HepG2 (cell line): Measurements from ENCODE around the gene PLXND1. TPM values are rescaled to one million over a fixed set of nuclear protein-coding genes. Genes with fewer than 3 reads are reported as not detected.

Experiments used
- CBFB ChIP-seq: sonication (generic); formaldehyde crosslinking; IDR thresholded peaks from 2 replicates; pipeline ENCODE4 v1.4.0; 2020; ENCODE audit warnings: missing genetic modification reagents
- ELK4 ChIP-seq: sonication (generic); formaldehyde crosslinking; IDR thresholded peaks from 2 replicates; pipeline ENCODE4 v1.9.0; 2021; ENCODE audit warnings: missing genetic modification reagents, borderline replicate concordance
- ETV6 ChIP-seq: sonication (generic); formaldehyde crosslinking; conservative IDR thresholded peaks from 2 replicates; pipeline ENCODE4 v1.4.0; 2020; ENCODE audit warnings: missing genetic modification reagents
- FLYWCH1 ChIP-seq: sonication (generic); formaldehyde crosslinking; IDR thresholded peaks from 2 replicates; pipeline ENCODE4 v1.8.1; 2023; ENCODE audit warnings: mild to moderate bottlenecking, missing genetic modification reagents
- HCFC1 ChIP-seq: fragments of 150-350 bp; IDR thresholded peaks from 2 replicates; pipeline ENCODE4 v1.6.1; 2014; ENCODE audit warnings: low read depth, low read length
- MATR3 ChIP-seq: sonication (generic); formaldehyde crosslinking; IDR thresholded peaks from 2 replicates; pipeline ENCODE4 v1.4.0; 2020; ENCODE audit warnings: missing genetic modification reagents
- MIXL1 ChIP-seq: IDR thresholded peaks from 2 replicates; pipeline ENCODE4 v1.6.1; 2016
- NCOR1 ChIP-seq: fragments of 200-600 bp; sonication (generic); IDR thresholded peaks from 2 replicates; pipeline ENCODE4 v1.7.0; 2017; ENCODE audit warnings: antibody characterized with exemption, low read length, borderline replicate concordance
- NPAS2 ChIP-seq: sonication (generic); formaldehyde crosslinking; IDR thresholded peaks from 2 replicates; pipeline ENCODE4 v1.8.0; 2022; ENCODE audit warnings: mild to moderate bottlenecking, missing genetic modification reagents, borderline replicate concordance
- PAX8 ChIP-seq: sonication (generic); formaldehyde crosslinking; IDR thresholded peaks from 2 replicates; pipeline ENCODE4 v1.8.0; 2022; ENCODE audit warnings: mild to moderate bottlenecking, missing genetic modification reagents, borderline replicate concordance
- SRSF1 ChIP-seq: fragments of 200-400 bp; formaldehyde crosslinking; optimal IDR thresholded peaks from 2 replicates; pipeline ENCODE3; 2017; ENCODE audit warnings: mild to moderate bottlenecking, low read depth, low read length, moderate library complexity
- TBX2 ChIP-seq: sonication (generic); formaldehyde crosslinking; IDR thresholded peaks from 2 replicates; pipeline ENCODE4 v1.5.0; 2020; ENCODE audit warnings: missing genetic modification reagents, mild to moderate bottlenecking, borderline replicate concordance
- ZFAT ChIP-seq: sonication (generic); formaldehyde crosslinking; conservative IDR thresholded peaks from 2 replicates; pipeline ENCODE4 v1.8.1; 2023; ENCODE audit warnings: missing genetic modification reagents, inconsistent platforms
- ZNF160 ChIP-seq: sonication (generic); formaldehyde crosslinking; IDR thresholded peaks from 2 replicates; pipeline ENCODE4 v1.8.0; 2022; ENCODE audit warnings: mild to moderate bottlenecking, inconsistent platforms, missing genetic modification reagents
- ZNF253 ChIP-seq: sonication (generic); formaldehyde crosslinking; IDR thresholded peaks from 2 replicates; pipeline ENCODE4 v1.8.0; 2022; ENCODE audit warnings: mild to moderate bottlenecking, missing genetic modification reagents, borderline replicate concordance
- ZNF296 ChIP-seq: sonication (generic); formaldehyde crosslinking; conservative IDR thresholded peaks from 2 replicates; pipeline ENCODE4 v1.5.0; 2020; ENCODE audit warnings: mild to moderate bottlenecking, missing genetic modification reagents
- ZNF572 ChIP-seq: sonication (generic); formaldehyde crosslinking; IDR thresholded peaks from 2 replicates; pipeline ENCODE4 v1.5.1; 2020; ENCODE audit warnings: mild to moderate bottlenecking, missing genetic modification reagents
- ZNF576 ChIP-seq: sonication (generic); formaldehyde crosslinking; IDR thresholded peaks from 2 replicates; pipeline ENCODE4 v1.4.0; 2020; ENCODE audit warnings: mild to moderate bottlenecking, missing genetic modification reagents
- ZNF747 ChIP-seq: sonication (generic); formaldehyde crosslinking; IDR thresholded peaks from 2 replicates; pipeline ENCODE4 v1.8.1; 2023; ENCODE audit warnings: missing genetic modification reagents, mild to moderate bottlenecking, borderline replicate concordance
- ZSCAN12 ChIP-seq: sonication (generic); formaldehyde crosslinking; IDR thresholded peaks from 2 replicates; pipeline ENCODE4 v1.9.0; 2021; ENCODE audit warnings: mild to moderate bottlenecking, missing genetic modification reagents
- polyA plus RNA-seq, 8 experiments: library from polyadenylated mRNA; depleted of rRNA in 3 of 8; stranded (reverse) in 7 of 8; unstranded in 1 of 8; fragments of >200 nt; fragmentation: Illumina TruSeq in 4 of 8; extraction: Trizol in 4 of 8; gene quantifications; 2 replicates each; pipeline versions ENCODE4 v1.2.1 to v1.2.3, GENCODE V29; 2011 to 2016; ENCODE audit warnings: low read depth in 4 of 8, missing spikeins in 1 of 8, mixed read lengths in 1 of 8; ENCODE audit not compliant: insufficient read depth in 1 of 8
- total RNA-seq, 5 experiments: library from RNA; depleted of rRNA; stranded (reverse); fragments of >200 nt; fragmentation: Illumina TruSeq; extraction: Trizol; gene quantifications; 2 replicates each; pipeline ENCODE4 v1.2.3, GENCODE V29; 2016; ENCODE audit warnings: low read depth in 1 of 5
- TF ChIP-seq, protein P1 (sequence below): sonication (generic); formaldehyde crosslinking; IDR thresholded peaks from 2 replicates; pipeline ENCODE4 v1.9.0; 2022; ENCODE audit warnings: missing genetic modification reagents, mild to moderate bottlenecking, borderline replicate concordance
- TF ChIP-seq, protein P2 (sequence below): sonication (generic); formaldehyde crosslinking; IDR thresholded peaks from 2 replicates; pipeline ENCODE4 v1.4.0; 2020; ENCODE audit warnings: missing genetic modification reagents, mild to moderate bottlenecking, borderline replicate concordance
- TF ChIP-seq, protein P3 (sequence below): sonication (generic); formaldehyde crosslinking; conservative IDR thresholded peaks from 2 replicates; pipeline ENCODE4 v1.4.0; 2020; ENCODE audit warnings: missing genetic modification reagents

Gene PLXND1
- total and polyA plus RNA-seq, 2 of the 13 experiments (the other 11 are each of a cell fraction or from before 2014, with no cell fraction given), result 15.9 to 42.0 TPM

GRCh38 chr3:129596194-129597086 lies 10.0 kb downstream of the PLXND1 start (continued):
- TF ChIP-seq FLYWCH1 (CRISPR knock-in tag), result no peak
- TF ChIP-seq ZNF296 (CRISPR knock-in tag), result 0 out of 2 replicates have a peak, but pooled peaks have one; percentile 60
- no peak for TF ChIP-seq ZNF576
- TF ChIP-seq MIXL1, result no peak; the same call in 1 of the 2 replicates
- TF ChIP-seq ZNF747 (CRISPR knock-in tag), result peak; percentile 28; the same call in 1 of the 2 replicates
- TF ChIP-seq ZNF160 (CRISPR knock-in tag), result peak; percentile 65; the same call in 1 of the 2 replicates
- peak; percentile 43 for TF ChIP-seq SRSF1
- no peak; the same call in none of the 2 replicates for TF ChIP-seq CBFB (CRISPR knock-in tag)
- no peak for TF ChIP-seq MATR3 (CRISPR knock-in tag)
- TF ChIP-seq ZNF253 (CRISPR knock-in tag), result no peak
- TF ChIP-seq ELK4 (CRISPR knock-in tag), result no peak
- no peak for TF ChIP-seq HCFC1
- TF ChIP-seq ETV6 (CRISPR knock-in tag), result 0 out of 2 replicates have a peak, but pooled peaks have one; percentile 49
- peak; percentile 16; the same call in 1 of the 2 replicates for TF ChIP-seq NCOR1
- peak; percentile 91 for TF ChIP-seq TBX2 (CRISPR knock-in tag)
- TF ChIP-seq, protein P1, sequence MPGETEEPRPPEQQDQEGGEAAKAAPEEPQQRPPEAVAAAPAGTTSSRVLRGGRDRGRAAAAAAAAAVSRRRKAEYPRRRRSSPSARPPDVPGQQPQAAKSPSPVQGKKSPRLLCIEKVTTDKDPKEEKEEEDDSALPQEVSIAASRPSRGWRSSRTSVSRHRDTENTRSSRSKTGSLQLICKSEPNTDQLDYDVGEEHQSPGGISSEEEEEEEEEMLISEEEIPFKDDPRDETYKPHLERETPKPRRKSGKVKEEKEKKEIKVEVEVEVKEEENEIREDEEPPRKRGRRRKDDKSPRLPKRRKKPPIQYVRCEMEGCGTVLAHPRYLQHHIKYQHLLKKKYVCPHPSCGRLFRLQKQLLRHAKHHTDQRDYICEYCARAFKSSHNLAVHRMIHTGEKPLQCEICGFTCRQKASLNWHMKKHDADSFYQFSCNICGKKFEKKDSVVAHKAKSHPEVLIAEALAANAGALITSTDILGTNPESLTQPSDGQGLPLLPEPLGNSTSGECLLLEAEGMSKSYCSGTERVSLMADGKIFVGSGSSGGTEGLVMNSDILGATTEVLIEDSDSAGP (CRISPR knock-in tag), result peak; percentile 70; the same call in 1 of the 2 replicates
- TF ChIP-seq, protein P2, sequence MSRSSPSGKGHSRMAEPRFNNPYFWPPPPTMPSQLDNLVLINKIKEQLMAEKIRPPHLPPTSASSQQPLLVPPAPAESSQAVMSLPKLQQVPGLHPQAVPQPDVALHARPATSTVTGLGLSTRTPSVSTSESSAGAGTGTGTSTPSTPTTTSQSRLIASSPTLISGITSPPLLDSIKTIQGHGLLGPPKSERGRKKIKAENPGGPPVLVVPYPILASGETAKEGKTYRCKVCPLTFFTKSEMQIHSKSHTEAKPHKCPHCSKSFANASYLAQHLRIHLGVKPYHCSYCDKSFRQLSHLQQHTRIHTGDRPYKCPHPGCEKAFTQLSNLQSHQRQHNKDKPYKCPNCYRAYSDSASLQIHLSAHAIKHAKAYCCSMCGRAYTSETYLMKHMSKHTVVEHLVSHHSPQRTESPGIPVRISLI, result 0 out of 2 replicates have a peak, but pooled peaks have one; percentile 33
- no peak for TF ChIP-seq ZSCAN12 (CRISPR knock-in tag)
- no peak for TF ChIP-seq NPAS2 (CRISPR knock-in tag)
- no peak for TF ChIP-seq ZFAT (CRISPR knock-in tag)
- TF ChIP-seq, protein P3, sequence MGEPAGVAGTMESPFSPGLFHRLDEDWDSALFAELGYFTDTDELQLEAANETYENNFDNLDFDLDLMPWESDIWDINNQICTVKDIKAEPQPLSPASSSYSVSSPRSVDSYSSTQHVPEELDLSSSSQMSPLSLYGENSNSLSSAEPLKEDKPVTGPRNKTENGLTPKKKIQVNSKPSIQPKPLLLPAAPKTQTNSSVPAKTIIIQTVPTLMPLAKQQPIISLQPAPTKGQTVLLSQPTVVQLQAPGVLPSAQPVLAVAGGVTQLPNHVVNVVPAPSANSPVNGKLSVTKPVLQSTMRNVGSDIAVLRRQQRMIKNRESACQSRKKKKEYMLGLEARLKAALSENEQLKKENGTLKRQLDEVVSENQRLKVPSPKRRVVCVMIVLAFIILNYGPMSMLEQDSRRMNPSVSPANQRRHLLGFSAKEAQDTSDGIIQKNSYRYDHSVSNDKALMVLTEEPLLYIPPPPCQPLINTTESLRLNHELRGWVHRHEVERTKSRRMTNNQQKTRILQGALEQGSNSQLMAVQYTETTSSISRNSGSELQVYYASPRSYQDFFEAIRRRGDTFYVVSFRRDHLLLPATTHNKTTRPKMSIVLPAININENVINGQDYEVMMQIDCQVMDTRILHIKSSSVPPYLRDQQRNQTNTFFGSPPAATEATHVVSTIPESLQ, result no peak; the same call in 1 of the 2 replicates
- TF ChIP-seq ZNF572, result no peak
- peak; percentile 84; the same call in 1 of the 2 replicates for TF ChIP-seq PAX8 (CRISPR knock-in tag)
